ENCODE data around the gene SPRR2F.

DNA sequence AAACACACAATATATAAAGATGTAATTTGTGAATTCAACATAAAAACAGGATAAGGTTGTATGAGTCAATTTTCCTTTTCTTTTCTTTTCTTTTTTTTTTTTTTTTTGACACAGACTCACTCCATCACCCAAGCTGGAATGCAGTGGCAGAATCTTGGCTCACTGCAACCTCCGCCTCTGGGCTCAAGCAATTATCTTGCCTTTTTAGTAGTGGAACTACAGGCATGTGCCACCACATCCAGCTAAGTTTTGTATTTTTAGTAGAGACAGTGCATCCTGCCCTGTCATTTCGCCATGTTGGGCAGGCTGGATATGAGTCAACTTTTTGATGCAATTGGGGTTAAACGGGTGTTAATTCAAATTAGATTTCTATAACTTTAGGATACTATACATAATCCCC is 31.6 kb downstream of the SPRR2F start:
- TF ChIP-seq, protein P1, sequence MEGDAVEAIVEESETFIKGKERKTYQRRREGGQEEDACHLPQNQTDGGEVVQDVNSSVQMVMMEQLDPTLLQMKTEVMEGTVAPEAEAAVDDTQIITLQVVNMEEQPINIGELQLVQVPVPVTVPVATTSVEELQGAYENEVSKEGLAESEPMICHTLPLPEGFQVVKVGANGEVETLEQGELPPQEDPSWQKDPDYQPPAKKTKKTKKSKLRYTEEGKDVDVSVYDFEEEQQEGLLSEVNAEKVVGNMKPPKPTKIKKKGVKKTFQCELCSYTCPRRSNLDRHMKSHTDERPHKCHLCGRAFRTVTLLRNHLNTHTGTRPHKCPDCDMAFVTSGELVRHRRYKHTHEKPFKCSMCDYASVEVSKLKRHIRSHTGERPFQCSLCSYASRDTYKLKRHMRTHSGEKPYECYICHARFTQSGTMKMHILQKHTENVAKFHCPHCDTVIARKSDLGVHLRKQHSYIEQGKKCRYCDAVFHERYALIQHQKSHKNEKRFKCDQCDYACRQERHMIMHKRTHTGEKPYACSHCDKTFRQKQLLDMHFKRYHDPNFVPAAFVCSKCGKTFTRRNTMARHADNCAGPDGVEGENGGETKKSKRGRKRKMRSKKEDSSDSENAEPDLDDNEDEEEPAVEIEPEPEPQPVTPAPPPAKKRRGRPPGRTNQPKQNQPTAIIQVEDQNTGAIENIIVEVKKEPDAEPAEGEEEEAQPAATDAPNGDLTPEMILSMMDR (conservative IDR thresholded peaks at IDR 0.05; ENCODE audit: low read depth, low read length) = no peak
- no peak for TF ChIP-seq EZH2 (IDR thresholded peaks at IDR 0.05; ENCODE audit: borderline replicate concordance, low read depth, low read length, poor library complexity, severe bottlenecking)
